ENCODE data around the gene RFNG. TPM values are rescaled to one million over a fixed set of nuclear protein-coding genes. Genes with fewer than 3 reads are reported as not detected.

The RFNG gene
- total and polyA plus RNA-seq, 2 of the 13 experiments (the other 11 are each of a cell fraction or from before 2014, with no cell fraction given) = 61.4 to 64.0 TPM

- TF ChIP-seq, protein P1, sequence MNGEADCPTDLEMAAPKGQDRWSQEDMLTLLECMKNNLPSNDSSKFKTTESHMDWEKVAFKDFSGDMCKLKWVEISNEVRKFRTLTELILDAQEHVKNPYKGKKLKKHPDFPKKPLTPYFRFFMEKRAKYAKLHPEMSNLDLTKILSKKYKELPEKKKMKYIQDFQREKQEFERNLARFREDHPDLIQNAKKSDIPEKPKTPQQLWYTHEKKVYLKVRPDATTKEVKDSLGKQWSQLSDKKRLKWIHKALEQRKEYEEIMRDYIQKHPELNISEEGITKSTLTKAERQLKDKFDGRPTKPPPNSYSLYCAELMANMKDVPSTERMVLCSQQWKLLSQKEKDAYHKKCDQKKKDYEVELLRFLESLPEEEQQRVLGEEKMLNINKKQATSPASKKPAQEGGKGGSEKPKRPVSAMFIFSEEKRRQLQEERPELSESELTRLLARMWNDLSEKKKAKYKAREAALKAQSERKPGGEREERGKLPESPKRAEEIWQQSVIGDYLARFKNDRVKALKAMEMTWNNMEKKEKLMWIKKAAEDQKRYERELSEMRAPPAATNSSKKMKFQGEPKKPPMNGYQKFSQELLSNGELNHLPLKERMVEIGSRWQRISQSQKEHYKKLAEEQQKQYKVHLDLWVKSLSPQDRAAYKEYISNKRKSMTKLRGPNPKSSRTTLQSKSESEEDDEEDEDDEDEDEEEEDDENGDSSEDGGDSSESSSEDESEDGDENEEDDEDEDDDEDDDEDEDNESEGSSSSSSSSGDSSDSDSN (CRISPR knock-in tag; IDR thresholded peaks at IDR 0.05) = peak; percentile 89
- TF ChIP-seq ZNF772 (CRISPR knock-in tag; IDR thresholded peaks at IDR 0.05) (peak; percentile 92), PLSCR1 (CRISPR knock-in tag; IDR thresholded peaks at IDR 0.05; ENCODE audit: borderline replicate concordance) (no peak), ZFP82 (CRISPR knock-in tag; IDR thresholded peaks at IDR 0.05; ENCODE audit: borderline replicate concordance) (peak; percentile 91; the same call in 1 of the 2 replicates), PBX2 (CRISPR knock-in tag; IDR thresholded peaks at IDR 0.05) (no peak), XBP1 (CRISPR knock-in tag; IDR thresholded peaks at IDR 0.05) (no peak), SMAD9 (CRISPR knock-in tag; IDR thresholded peaks at IDR 0.05) (peak; percentile 14; the same call in 1 of the 2 replicates), NR1H2 (CRISPR knock-in tag; IDR thresholded peaks at IDR 0.05; ENCODE audit: borderline replicate concordance, low read depth) (peak; percentile 60), TAF1 (CRISPR knock-in tag; IDR thresholded peaks at IDR 0.05) (peak; percentile 87), KLF6 (CRISPR knock-in tag; IDR thresholded peaks at IDR 0.05) (peak; percentile 99), ZFP37 (CRISPR knock-in tag; IDR thresholded peaks at IDR 0.05; ENCODE audit: borderline replicate concordance) (no peak), ZNF432 (CRISPR knock-in tag; IDR thresholded peaks at IDR 0.05; ENCODE audit: borderline replicate concordance) (no peak), RELA (CRISPR knock-in tag; IDR thresholded peaks at IDR 0.05) (peak; percentile 82; the same call in 1 of the 2 replicates), NPAS2 (CRISPR knock-in tag; IDR thresholded peaks at IDR 0.05; ENCODE audit: borderline replicate concordance) (no peak), RBM39 (IDR thresholded peaks at IDR 0.05; ENCODE audit: low read depth, low read length, poor library complexity, severe bottlenecking) (peak; percentile 72), ZNF34 (CRISPR knock-in tag; IDR thresholded peaks at IDR 0.05; ENCODE audit: borderline replicate concordance) (peak; percentile 56; the same call in 1 of the 2 replicates), ZNF691 (CRISPR knock-in tag; IDR thresholded peaks at IDR 0.05; ENCODE audit: borderline replicate concordance, low read depth) (peak; percentile 92; the same call in 1 of the 2 replicates)
- TF ChIP-seq, protein P2, sequence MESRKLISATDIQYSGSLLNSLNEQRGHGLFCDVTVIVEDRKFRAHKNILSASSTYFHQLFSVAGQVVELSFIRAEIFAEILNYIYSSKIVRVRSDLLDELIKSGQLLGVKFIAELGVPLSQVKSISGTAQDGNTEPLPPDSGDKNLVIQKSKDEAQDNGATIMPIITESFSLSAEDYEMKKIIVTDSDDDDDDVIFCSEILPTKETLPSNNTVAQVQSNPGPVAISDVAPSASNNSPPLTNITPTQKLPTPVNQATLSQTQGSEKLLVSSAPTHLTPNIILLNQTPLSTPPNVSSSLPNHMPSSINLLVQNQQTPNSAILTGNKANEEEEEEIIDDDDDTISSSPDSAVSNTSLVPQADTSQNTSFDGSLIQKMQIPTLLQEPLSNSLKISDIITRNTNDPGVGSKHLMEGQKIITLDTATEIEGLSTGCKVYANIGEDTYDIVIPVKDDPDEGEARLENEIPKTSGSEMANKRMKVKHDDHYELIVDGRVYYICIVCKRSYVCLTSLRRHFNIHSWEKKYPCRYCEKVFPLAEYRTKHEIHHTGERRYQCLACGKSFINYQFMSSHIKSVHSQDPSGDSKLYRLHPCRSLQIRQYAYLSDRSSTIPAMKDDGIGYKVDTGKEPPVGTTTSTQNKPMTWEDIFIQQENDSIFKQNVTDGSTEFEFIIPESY (CRISPR knock-in tag; IDR thresholded peaks at IDR 0.05) = peak; percentile 87
- TF ChIP-seq, protein P3, sequence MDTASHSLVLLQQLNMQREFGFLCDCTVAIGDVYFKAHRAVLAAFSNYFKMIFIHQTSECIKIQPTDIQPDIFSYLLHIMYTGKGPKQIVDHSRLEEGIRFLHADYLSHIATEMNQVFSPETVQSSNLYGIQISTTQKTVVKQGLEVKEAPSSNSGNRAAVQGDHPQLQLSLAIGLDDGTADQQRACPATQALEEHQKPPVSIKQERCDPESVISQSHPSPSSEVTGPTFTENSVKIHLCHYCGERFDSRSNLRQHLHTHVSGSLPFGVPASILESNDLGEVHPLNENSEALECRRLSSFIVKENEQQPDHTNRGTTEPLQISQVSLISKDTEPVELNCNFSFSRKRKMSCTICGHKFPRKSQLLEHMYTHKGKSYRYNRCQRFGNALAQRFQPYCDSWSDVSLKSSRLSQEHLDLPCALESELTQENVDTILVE (CRISPR knock-in tag; IDR thresholded peaks at IDR 0.05) = no peak; the same call in 1 of the 2 replicates
These were observed 14.3 kb downstream of the RFNG start, which contains the start of gene DCXR (continued) for GRCh38 chr17:82037092-82037888.
